Thoracic aorta (tissue), 2 donors: ENCODE measurements around the gene SMIM14. TPM values are rescaled to one million over a fixed set of nuclear protein-coding genes. Genes with fewer than 3 reads are reported as not detected.
A peak's percentile ranks its signal among the peaks of the same experiment; 100 is the strongest.

Source experiments
- ATAC-seq: fragments of 150-250 bp; one replicate; pipeline ENCODE4 v1.8.0; 2017; ENCODE audit warnings: low read depth; ENCODE audit not compliant: insufficient number of reproducible peaks, low FRiP score
- DNase-seq: peaks from one replicate; pipeline ENCODE4 v3.0.0-alpha.2; 2020; ENCODE audit warnings: low spot score
- H3K27ac ChIP-seq, 2 donors: fragments of 200-600 bp; sonication (generic); 1 replicate in 1 of 2; 2 replicates in 1 of 2; pipeline ENCODE4 v1.5.1; 2016; ENCODE audit warnings: mild to moderate bottlenecking in 2 of 2, moderate library complexity in 2 of 2
- H3K27me3 ChIP-seq: fragments of 200-600 bp; sonication (generic); replicated peaks from 2 replicates; pipeline ENCODE4 v1.6.0; 2016; ENCODE audit warnings: mild to moderate bottlenecking; ENCODE audit not compliant: insufficient read depth
- H3K36me3 ChIP-seq: fragments of 200-600 bp; sonication (generic); one replicate; pipeline ENCODE4 v1.5.1; 2016
- H3K4me1 ChIP-seq, 2 donors: fragments of 200-600 bp; sonication (generic); 1 replicate in 1 of 2; 2 replicates in 1 of 2; pipeline versions ENCODE4 v1.5.1 to v1.6.0; 2016; ENCODE audit warnings: low read depth in 2 of 2, mild to moderate bottlenecking in 1 of 2; ENCODE audit not compliant: control insufficient read depth in 1 of 2
- H3K4me3 ChIP-seq: fragments of 200-600 bp; sonication (generic); 2 replicates; pipeline ENCODE4 v1.5.1; 2016; ENCODE audit warnings: mild to moderate bottlenecking
- H3K9me3 ChIP-seq: fragments of 200-600 bp; sonication (generic); 2 replicates; pipeline ENCODE4 v1.5.1; 2016
- total RNA-seq, 2 donors: library from RNA; depleted of rRNA; stranded (reverse); fragments of >200 nt; gene quantifications; one replicate each; pipeline versions ENCODE4 v1.1.0 to v1.2.3, GENCODE V29; 2016
- TF ChIP-seq, protein P1 (sequence below): fragments of 200-600 bp; sonication (generic); IDR thresholded peaks from one replicate; pipeline ENCODE4 v1.5.1; 2019; ENCODE audit warnings: antibody characterized with exemption

Gene SMIM14
- total RNA-seq, 2 donors from 2014 or later: 41.0 to 58.1 TPM

DNA sequence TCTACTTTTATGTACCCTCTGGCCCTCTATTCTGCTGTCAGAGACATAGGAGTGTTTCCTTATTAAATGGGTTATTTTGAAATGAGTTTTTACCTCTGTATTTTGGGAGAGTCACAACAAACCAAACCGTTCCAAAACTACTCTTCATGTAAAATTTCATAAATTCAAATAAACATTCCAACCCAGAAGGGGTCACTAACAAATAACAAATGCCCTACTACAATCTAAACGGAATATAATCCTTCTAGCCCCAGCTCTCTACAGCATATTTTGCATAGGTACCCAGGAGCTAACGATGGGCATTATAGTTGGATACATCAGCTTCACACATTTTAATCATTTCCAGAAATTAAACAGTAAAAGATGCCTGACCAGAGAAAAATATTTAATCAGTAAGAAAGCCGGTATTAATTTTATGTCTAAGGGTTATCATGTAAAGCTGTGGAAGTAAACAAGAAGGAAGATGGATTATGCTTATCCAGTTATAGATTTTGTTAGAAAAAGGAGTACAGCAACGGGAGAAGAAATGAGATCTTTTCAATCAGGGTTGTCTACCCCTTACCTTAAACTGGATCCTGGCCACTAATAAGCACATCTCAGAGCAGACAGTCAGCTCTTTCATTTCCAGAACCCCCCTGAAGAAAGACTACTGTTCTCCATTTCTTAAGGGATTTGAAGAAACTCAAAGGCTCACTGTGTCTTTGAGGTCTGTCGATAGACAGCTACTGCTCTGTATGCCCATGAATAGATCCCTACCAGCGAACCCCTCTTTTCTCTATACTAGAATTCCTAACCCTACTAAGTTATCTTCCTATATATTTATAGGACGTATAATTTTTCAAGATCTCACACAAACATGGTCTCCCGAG is 112.6 kb downstream of the SMIM14 start:
- Histone ChIP-seq H3K36me3 (no peaks in the 10 kb centered on the region), H3K27me3 (no peaks in the 10 kb centered on the region), H3K27ac (peak overlapping the region; percentile 91), H3K9me3 (no peaks in the 10 kb centered on the region), H3K4me1 (peaks cover 15 to 46% of the 10 kb centered on the region in 2 donors), H3K4me3 (peak overlapping the region; percentile 79)
- DNase-seq: no peak
- TF ChIP-seq, protein P1, sequence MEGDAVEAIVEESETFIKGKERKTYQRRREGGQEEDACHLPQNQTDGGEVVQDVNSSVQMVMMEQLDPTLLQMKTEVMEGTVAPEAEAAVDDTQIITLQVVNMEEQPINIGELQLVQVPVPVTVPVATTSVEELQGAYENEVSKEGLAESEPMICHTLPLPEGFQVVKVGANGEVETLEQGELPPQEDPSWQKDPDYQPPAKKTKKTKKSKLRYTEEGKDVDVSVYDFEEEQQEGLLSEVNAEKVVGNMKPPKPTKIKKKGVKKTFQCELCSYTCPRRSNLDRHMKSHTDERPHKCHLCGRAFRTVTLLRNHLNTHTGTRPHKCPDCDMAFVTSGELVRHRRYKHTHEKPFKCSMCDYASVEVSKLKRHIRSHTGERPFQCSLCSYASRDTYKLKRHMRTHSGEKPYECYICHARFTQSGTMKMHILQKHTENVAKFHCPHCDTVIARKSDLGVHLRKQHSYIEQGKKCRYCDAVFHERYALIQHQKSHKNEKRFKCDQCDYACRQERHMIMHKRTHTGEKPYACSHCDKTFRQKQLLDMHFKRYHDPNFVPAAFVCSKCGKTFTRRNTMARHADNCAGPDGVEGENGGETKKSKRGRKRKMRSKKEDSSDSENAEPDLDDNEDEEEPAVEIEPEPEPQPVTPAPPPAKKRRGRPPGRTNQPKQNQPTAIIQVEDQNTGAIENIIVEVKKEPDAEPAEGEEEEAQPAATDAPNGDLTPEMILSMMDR: no peak
- ATAC-seq: no peak

DNA sequence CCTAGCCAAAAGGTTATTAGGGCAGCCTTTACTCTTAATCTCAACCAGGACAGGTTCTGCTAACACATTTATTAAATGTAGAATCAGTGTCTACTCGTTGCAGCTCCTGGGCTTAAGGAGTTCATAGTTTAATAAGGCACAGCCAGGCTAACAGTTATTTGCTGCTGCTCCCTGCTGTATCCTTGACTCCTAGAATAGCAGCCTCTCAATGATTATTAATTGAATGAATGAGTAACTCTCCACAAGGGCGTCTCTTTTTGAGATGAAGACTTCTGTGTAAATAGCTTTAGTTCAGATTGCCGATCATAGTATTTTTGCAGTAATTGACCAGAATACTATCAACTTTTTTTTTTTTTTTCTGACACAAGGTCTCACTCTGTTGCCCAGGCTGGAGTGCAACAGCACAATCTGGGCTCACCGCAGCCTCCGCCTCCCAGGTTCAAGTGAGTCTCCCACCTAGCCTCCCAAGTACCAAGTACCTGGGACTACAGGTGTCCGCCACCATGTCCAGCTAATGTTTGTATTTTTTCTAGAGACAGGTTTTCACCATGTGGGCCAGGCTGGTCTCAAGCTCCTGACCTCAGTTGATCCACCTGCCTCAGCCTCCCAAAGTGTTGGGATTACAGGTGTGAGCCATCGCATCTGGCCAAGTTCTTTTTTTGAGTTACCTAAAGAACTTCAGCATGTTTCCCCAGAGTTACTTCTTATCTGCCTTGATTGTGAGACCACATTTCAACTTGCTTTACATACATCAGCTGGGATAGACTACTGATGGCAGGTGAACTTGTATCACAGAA is 114.3 kb downstream of the SMIM14 start:
- no peaks in the 10 kb centered on the region for H3K27me3 ChIP-seq
- H3K36me3 ChIP-seq: peaks cover 3% of the 10 kb centered on the region
- ATAC-seq: no peak
- peaks cover 15 to 45% of the 10 kb centered on the region in 2 donors for H3K4me1 ChIP-seq
- no peak overlapping the region for H3K4me3 ChIP-seq
- TF ChIP-seq, protein P1: no peak
- H3K9me3 ChIP-seq: no peaks in the 10 kb centered on the region
- H3K27ac ChIP-seq: no peak overlapping the region
- no peak for DNase-seq

DNA sequence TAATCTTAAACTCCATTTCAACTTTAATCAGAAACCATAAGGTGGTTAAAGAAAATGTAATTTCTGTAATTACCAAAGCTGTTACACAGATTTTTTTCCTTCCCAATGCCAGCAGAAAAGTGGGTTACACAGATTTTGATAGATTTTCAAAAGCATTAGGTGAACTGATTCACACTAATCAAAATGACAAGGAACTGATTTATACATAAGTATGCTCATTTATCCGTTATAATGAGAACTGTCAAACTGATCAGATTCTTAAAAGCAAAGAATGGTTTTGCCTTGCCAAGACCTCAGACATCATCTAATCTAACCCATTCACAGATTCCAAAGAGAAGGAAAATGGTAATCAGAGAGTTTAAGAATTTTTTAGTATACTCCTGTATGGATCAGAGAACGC is 116.6 kb downstream of the SMIM14 start:
- Histone ChIP-seq H3K9me3 (no peaks in the 10 kb centered on the region), H3K4me1 (peaks cover 15 to 34% of the 10 kb centered on the region in 2 donors), H3K4me3 (peak overlapping the region; percentile 25), H3K27ac (peak overlapping the region in 1 of 2 donors; percentile 12), H3K27me3 (no peaks in the 10 kb centered on the region), H3K36me3 (peaks cover 16% of the 10 kb centered on the region)
- DNase-seq (no peak), ATAC-seq (no peak)
- TF ChIP-seq, protein P1: no peak

DNA sequence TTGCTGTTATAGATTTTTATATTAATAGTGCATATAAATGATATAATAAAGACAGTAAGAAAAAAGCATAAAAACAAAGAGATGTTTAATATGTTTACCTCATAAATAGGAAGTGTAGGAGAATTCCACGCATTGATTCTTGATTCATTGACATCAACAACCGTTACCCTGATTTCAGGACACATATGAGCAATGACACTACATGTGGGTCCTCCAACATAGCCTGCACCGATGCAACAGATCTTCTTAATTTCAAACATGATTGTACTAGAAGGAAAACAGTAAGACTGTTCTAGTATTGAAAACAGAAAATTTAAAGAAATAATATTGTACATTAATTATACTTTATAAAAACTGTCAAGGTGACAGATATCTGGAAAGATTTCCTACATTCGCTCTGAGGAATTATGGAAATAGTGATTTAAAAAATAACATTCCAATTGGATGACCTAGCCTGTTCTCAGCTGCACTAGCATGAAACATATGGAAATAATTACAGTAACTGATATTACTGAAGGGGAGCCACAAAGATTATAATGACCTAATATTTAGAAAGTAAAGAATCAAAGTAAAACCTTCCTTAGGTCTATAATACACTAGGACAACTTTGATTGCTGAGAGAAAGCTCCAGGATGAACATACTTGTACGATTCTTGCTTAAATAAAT is 117.3 kb downstream of the SMIM14 start:
- TF ChIP-seq, protein P1: no peak
- ATAC-seq (no peak), DNase-seq (no peak)
- Histone ChIP-seq H3K36me3 (peaks cover 16% of the 10 kb centered on the region), H3K4me3 (peak overlapping the region; percentile 25), H3K9me3 (no peaks in the 10 kb centered on the region), H3K27ac (peak overlapping the region in 1 of 2 donors; percentile 12), H3K27me3 (no peaks in the 10 kb centered on the region), H3K4me1 (peaks cover 15 to 33% of the 10 kb centered on the region in 2 donors)
